CD4-positive, CD25-positive, alpha-beta regulatory T cell (primary cell): Measurements from ENCODE around the gene SOX1. TPM values are rescaled to one million over a fixed set of nuclear protein-coding genes. Genes with fewer than 3 reads are reported as not detected.

Source experiments
- ATAC-seq, 2 donors: fragments of 150-1000 bp; cut with Tn5 transposase; one replicate each; pipeline ENCODE4 v1.10.0; 2021; ENCODE audit warnings: low read depth in 2 of 2, moderate number of reproducible peaks in 2 of 2, moderate library complexity in 1 of 2
- DNase-seq, 3 donors: peaks; one replicate each; pipeline versions ENCODE4 v3.0.0 to v3.0.0-alpha.2; 2012 to 2022; ENCODE audit warnings: mixed read lengths in 1 of 3
- H3K27ac ChIP-seq: one replicate; pipeline ENCODE4 v1.7.0; 2013; ENCODE audit warnings: mild to moderate bottlenecking, low read length; ENCODE audit not compliant: insufficient read depth, poor library complexity, severe bottlenecking
- H3K27me3 ChIP-seq: one replicate; pipeline ENCODE4 v1.7.0; 2013; ENCODE audit warnings: low read length; ENCODE audit not compliant: control insufficient read depth, insufficient read depth
- H3K36me3 ChIP-seq: one replicate; pipeline ENCODE4 v1.7.0; 2013; ENCODE audit warnings: mild to moderate bottlenecking, low read length, moderate library complexity; ENCODE audit not compliant: control insufficient read depth, insufficient read depth
- H3K4me1 ChIP-seq: 2 replicates; pipeline ENCODE4 v1.7.0; 2013; ENCODE audit warnings: mild to moderate bottlenecking, low read length; ENCODE audit not compliant: insufficient read depth, control insufficient read depth, poor library complexity, severe bottlenecking
- H3K4me3 ChIP-seq: one replicate; pipeline ENCODE4 v1.7.0; 2013; ENCODE audit warnings: low read depth, mild to moderate bottlenecking, low read length, moderate library complexity
- H3K9me3 ChIP-seq, 2 experiments: 1 replicate in 1 of 2; 2 replicates in 1 of 2; pipeline ENCODE4 v1.7.0; 2013; ENCODE audit warnings: low read length in 2 of 2, mild to moderate bottlenecking in 1 of 2, moderate library complexity in 1 of 2; ENCODE audit not compliant: control insufficient read depth in 2 of 2
- H3K27ac Mint-ChIP-seq, 3 donors: one replicate each; pipeline ENCODE4 v1.8.0; 2020 to 2022; ENCODE audit warnings: mild to moderate bottlenecking in 3 of 3, mixed read lengths in 3 of 3, moderate library complexity in 2 of 3
- H3K27me3 Mint-ChIP-seq: one replicate; pipeline ENCODE4 v1.8.0; 2022; ENCODE audit warnings: mild to moderate bottlenecking, mixed read lengths
- H3K36me3 Mint-ChIP-seq: one replicate; pipeline ENCODE4 v1.8.0; 2020; ENCODE audit warnings: mixed read lengths
- H3K4me1 Mint-ChIP-seq, 4 donors: one replicate each; pipeline ENCODE4 v1.8.0; 2020 to 2022; ENCODE audit warnings: mixed read lengths in 4 of 4, mild to moderate bottlenecking in 1 of 4
- H3K4me3 Mint-ChIP-seq, 4 donors: one replicate each; pipeline ENCODE4 v1.8.0; 2020 to 2022; ENCODE audit warnings: mild to moderate bottlenecking in 4 of 4, mixed read lengths in 4 of 4, moderate library complexity in 3 of 4
- H3K9me3 Mint-ChIP-seq, 7 donors: one replicate each; pipeline ENCODE4 v1.8.0; 2020 to 2022; ENCODE audit warnings: mixed read lengths in 7 of 7, mild to moderate bottlenecking in 3 of 7, moderate library complexity in 2 of 7
- polyA plus RNA-seq, 4 donors: library from polyadenylated mRNA; unstranded; fragments of 300-500 nt; fragmentation: Illumina TruSeq; gene quantifications; one replicate each; pipeline ENCODE4 v1.2.3, GENCODE V29; 2021
- total RNA-seq: library from RNA; stranded (reverse); gene quantifications from one replicate; pipeline ENCODE4 v1.2.3, GENCODE V29; 2022

SOX1 gene
- total and polyA plus RNA-seq, 5 donors from 2014 or later = not detected

- no peak overlapping the region for H3K27ac Mint-ChIP-seq
- no peak for ATAC-seq
- Histone ChIP-seq H3K4me1 (no peaks in the 10 kb centered on the region), H3K4me3 (no peak overlapping the region), H3K36me3 (no peaks in the 10 kb centered on the region), H3K27ac (no peak overlapping the region), H3K9me3 (no peaks in the 10 kb centered on the region), H3K27me3 (no peaks in the 10 kb centered on the region)
- H3K4me1 Mint-ChIP-seq = no peaks in the 10 kb centered on the region
- no peaks in the 10 kb centered on the region for H3K36me3 Mint-ChIP-seq
- no peak for DNase-seq
- H3K9me3 Mint-ChIP-seq = no peaks in the 10 kb centered on the region
- peaks cover 9% of the 10 kb centered on the region for H3K27me3 Mint-ChIP-seq
- H3K4me3 Mint-ChIP-seq = no peak overlapping the region
These were observed 50.5 kb downstream of the SOX1 start for GRCh38 chr13:112117258-112117954.

GRCh38 chr13:112117955-112118302, 51.0 kb downstream of the SOX1 start:
- peaks cover 10% of the 10 kb centered on the region for H3K27me3 Mint-ChIP-seq

GRCh38 chr13:112118451-112119064, 51.6 kb downstream of the SOX1 start:
- no peaks in the 10 kb centered on the region for H3K4me1 Mint-ChIP-seq
- Histone ChIP-seq H3K4me3 (no peak overlapping the region), H3K9me3 (no peaks in the 10 kb centered on the region), H3K4me1 (no peaks in the 10 kb centered on the region), H3K36me3 (no peaks in the 10 kb centered on the region), H3K27ac (no peak overlapping the region), H3K27me3 (no peaks in the 10 kb centered on the region)
- ATAC-seq (no peak), DNase-seq (no peak)
- no peaks in the 10 kb centered on the region for H3K36me3 Mint-ChIP-seq
- H3K27me3 Mint-ChIP-seq = peaks cover 14% of the 10 kb centered on the region
- no peak overlapping the region for H3K27ac Mint-ChIP-seq
- H3K4me3 Mint-ChIP-seq = no peak overlapping the region
- H3K9me3 Mint-ChIP-seq = no peaks in the 10 kb centered on the region

More at GRCh38 chr13:112117955-112118302, 51.0 kb downstream of the SOX1 start:
- Histone ChIP-seq H3K4me3 (no peak overlapping the region), H3K9me3 (no peaks in the 10 kb centered on the region), H3K4me1 (no peaks in the 10 kb centered on the region), H3K27ac (no peak overlapping the region), H3K36me3 (no peaks in the 10 kb centered on the region), H3K27me3 (no peaks in the 10 kb centered on the region)
- ATAC-seq (no peak), DNase-seq (no peak)
- H3K36me3 Mint-ChIP-seq = no peaks in the 10 kb centered on the region
- H3K9me3 Mint-ChIP-seq = no peaks in the 10 kb centered on the region
- no peak overlapping the region for H3K4me3 Mint-ChIP-seq
- H3K4me1 Mint-ChIP-seq = no peaks in the 10 kb centered on the region
- no peak overlapping the region for H3K27ac Mint-ChIP-seq

DNA sequence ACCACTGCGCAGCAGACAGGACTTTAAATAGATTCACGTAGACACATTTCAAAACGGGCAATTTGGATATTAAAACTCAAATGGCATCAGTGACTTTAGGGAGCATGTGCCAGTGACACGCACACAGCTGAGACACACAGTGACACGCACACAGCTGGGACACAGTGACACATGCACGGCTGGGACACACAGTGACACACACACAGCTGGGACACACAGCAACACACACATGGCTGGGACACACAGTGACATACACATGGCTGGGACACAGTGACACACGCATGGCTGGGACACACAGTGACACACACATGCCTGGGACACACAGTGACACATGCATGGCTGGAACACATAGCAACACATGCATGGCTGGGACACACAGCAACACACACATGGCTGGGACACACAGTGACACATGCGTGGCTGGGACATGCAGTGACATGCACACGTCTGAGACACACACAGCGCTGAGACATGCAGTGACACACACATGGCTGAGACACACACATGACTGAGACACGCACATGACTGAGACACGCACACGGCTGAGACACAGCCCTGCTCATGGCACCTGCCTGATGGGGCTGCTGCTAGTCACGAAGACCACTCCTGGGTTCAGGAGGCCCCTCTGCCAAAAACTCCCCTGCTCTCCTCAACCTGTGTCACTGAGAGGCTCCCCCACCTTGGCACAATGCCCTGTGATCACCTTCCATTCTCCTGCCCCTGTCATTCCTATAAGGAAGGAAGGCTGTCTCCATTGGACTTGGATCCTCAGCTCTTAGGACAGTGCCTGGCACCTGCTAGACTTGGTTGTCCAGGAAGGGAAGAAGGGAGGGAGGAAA, 52.5 kb downstream of the SOX1 start:
- Mint-ChIP-seq H3K4me1 (no peaks in the 10 kb centered on the region), H3K4me3 (no peak overlapping the region), H3K36me3 (no peaks in the 10 kb centered on the region), H3K9me3 (no peaks in the 10 kb centered on the region), H3K27me3 (peaks cover 12% of the 10 kb centered on the region), H3K27ac (no peak overlapping the region)
- no peak for ATAC-seq
- Histone ChIP-seq H3K4me1 (no peaks in the 10 kb centered on the region), H3K27ac (no peak overlapping the region), H3K27me3 (no peaks in the 10 kb centered on the region), H3K4me3 (no peak overlapping the region), H3K9me3 (no peaks in the 10 kb centered on the region), H3K36me3 (no peaks in the 10 kb centered on the region)
- DNase-seq = no peak

- Mint-ChIP-seq H3K27ac (no peak overlapping the region), H3K9me3 (no peaks in the 10 kb centered on the region), H3K4me3 (no peak overlapping the region), H3K27me3 (peaks cover 10% of the 10 kb centered on the region), H3K4me1 (no peaks in the 10 kb centered on the region), H3K36me3 (no peaks in the 10 kb centered on the region)
- DNase-seq (no peak), ATAC-seq (no peak)
- no peaks in the 10 kb centered on the region for H3K36me3 ChIP-seq
- no peak overlapping the region for H3K27ac ChIP-seq
- H3K9me3 ChIP-seq = no peaks in the 10 kb centered on the region
- H3K27me3 ChIP-seq = no peaks in the 10 kb centered on the region
- H3K4me1 ChIP-seq = no peaks in the 10 kb centered on the region
- no peak overlapping the region for H3K4me3 ChIP-seq
These were observed 53.1 kb downstream of the SOX1 start for GRCh38 chr13:112120031-112120373.
